Airway epithelial cell (primary cell): ENCODE results near the gene MEN1. TPM values are rescaled to one million over a fixed set of nuclear protein-coding genes. Genes with fewer than 3 reads are reported as not detected.

Experiments
- total RNA-seq: library from RNA; depleted of rRNA; stranded (reverse); fragments of >200 nt; gene quantifications from 2 replicates; pipeline ENCODE4 v1.2.3, GENCODE V29; 2015

Gene MEN1
- 21.9 and 28.4 TPM in 2 replicates for total RNA-seq

GRCh38 chr11:64810271-64810890 is at the start of gene MEN1:
Gene MEN1 (minus strand): TSS chr11:64810551. CDS start chr11:64810109, 442 bp downstream.

GRCh38 chr11:64844330-64845128 is 34.2 kb upstream of the MEN1 start, which contains the start of gene CDC42BPG:
Gene CDC42BPG (minus strand): TSS chr11:64844653. CDS start chr11:64844569, 84 bp downstream.

GRCh38 chr11:64803158-64803845 is 7.0 kb downstream of the MEN1 start, which contains the start of gene MAP4K2:
Gene MAP4K2 (minus strand): TSS chr11:64803214. CDS start chr11:64803149, 65 bp downstream.

GRCh38 chr11:64778473-64779298 is 31.7 kb downstream of the MEN1 start, which contains the start of gene SF1:
Gene SF1 (minus strand): TSS chr11:64778542. CDS start chr11:64778392, 150 bp downstream.

GRCh38 chr11:64759722-64760719 is 50.3 kb downstream of the MEN1 start, which contains the start of gene PYGM:
Gene PYGM (minus strand): TSS chr11:64759974. CDS start chr11:64759898, 76 bp downstream.

Other genes starting within 250 kb of the MEN1 start
- not detected in 2 replicates for gene SLC22A12, start 219.3 kb downstream of the MEN1 start, total RNA-seq
- gene NRXN2, start 87.4 kb downstream of the MEN1 start, total RNA-seq = not detected in 2 replicates
- not detected in 2 replicates for gene RASGRP2, start 66.4 kb downstream of the MEN1 start, total RNA-seq
- gene PYGM, start 50.6 kb downstream of the MEN1 start, total RNA-seq = 0.14 and 0.79 TPM in 2 replicates
- gene SF1, start 32.0 kb downstream of the MEN1 start, total RNA-seq = 130 and 133 TPM in 2 replicates
- 23.3 and 35.0 TPM in 2 replicates for gene MAP4K2, start 7.3 kb downstream of the MEN1 start, total RNA-seq
- 15.9 and 17.4 TPM in 2 replicates for gene CDC42BPG, start 34.1 kb upstream of the MEN1 start, total RNA-seq
- gene EHD1, start 68.1 kb upstream of the MEN1 start, total RNA-seq = 43.7 and 57.8 TPM in 2 replicates
- gene ATG2A, start 106.7 kb upstream of the MEN1 start, total RNA-seq = 18.2 and 19.0 TPM in 2 replicates
- 14.8 and 16.2 TPM in 2 replicates for gene PPP2R5B, start 114.1 kb upstream of the MEN1 start, total RNA-seq
- not detected in 2 replicates for gene GPHA2, start 125.3 kb upstream of the MEN1 start, total RNA-seq
- not detected in 2 replicates for gene MAJIN, start 161.6 kb upstream of the MEN1 start, total RNA-seq
- 0.09 TPM in 1 of 2 replicates, not detected in the other for gene BATF2, start 186.4 kb upstream of the MEN1 start, total RNA-seq
- gene ARL2, start 203.6 kb upstream of the MEN1 start, total RNA-seq = 118 and 132 TPM in 2 replicates
- 10.2 and 14.2 TPM in 2 replicates for gene SNX15, start 216.9 kb upstream of the MEN1 start, total RNA-seq
- 32.7 and 34.4 TPM in 2 replicates for gene SAC3D1, start 230.7 kb upstream of the MEN1 start, total RNA-seq
- gene NAALADL1, start 248.0 kb upstream of the MEN1 start, total RNA-seq = 2.0 and 7.1 TPM in 2 replicates